ENCODE results near the gene CCDC167.

DNA sequence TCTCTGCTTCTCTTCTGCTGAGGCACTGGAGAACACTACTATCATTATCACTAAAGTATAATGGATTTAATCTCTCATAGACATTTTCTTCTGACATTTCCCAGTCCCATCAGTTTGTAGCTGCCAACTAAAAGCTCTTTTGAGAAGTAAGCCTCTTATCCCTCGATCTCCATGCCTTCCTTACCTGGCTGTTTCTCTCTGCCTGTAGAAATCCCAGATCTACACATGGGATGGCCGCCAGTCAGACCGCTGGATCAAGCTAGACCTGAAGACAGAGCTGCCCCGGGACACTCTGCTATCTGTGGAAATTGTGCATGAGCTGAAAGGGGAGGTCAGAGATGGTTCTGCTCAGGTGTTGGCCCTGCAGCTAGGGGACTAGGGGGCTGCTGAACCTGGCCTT lies 25.4 kb downstream of the CCDC167 start:
- TF ChIP-seq YY1 (IDR thresholded peaks at IDR 0.05; ENCODE audit: low read depth) (no peak), EP300 (IDR thresholded peaks at IDR 0.05; ENCODE audit: borderline replicate concordance) (no peak), CEBPB (IDR thresholded peaks at IDR 0.05) (no peak), TCF12 (IDR thresholded peaks at IDR 0.05; ENCODE audit: low read depth) (no peak), REST (IDR thresholded peaks at IDR 0.05; ENCODE audit: low read depth) (no peak), RAD21 (IDR thresholded peaks at IDR 0.05; ENCODE audit: low read depth) (no peak), TAF1 (IDR thresholded peaks at IDR 0.05; ENCODE audit: low read depth) (no peak), CREB1 (IDR thresholded peaks at IDR 0.05; ENCODE audit: low read depth) (no peak)
- TF ChIP-seq, protein P1, sequence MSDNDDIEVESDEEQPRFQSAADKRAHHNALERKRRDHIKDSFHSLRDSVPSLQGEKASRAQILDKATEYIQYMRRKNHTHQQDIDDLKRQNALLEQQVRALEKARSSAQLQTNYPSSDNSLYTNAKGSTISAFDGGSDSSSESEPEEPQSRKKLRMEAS (IDR thresholded peaks at IDR 0.05) = no peak
- TF ChIP-seq, protein P2, sequence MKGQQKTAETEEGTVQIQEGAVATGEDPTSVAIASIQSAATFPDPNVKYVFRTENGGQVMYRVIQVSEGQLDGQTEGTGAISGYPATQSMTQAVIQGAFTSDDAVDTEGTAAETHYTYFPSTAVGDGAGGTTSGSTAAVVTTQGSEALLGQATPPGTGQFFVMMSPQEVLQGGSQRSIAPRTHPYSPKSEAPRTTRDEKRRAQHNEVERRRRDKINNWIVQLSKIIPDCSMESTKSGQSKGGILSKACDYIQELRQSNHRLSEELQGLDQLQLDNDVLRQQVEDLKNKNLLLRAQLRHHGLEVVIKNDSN (IDR thresholded peaks at IDR 0.05) = no peak

Measured in Ishikawa (cell line).